PC-3 (cell line): ENCODE measurements around the gene PLA2G4A.
"Not testable (repeated sequence)": the region's sequence is repeated elsewhere in the genome, so short reads cannot be mapped to it uniquely, and the experiment has no call there.

Source experiments
- EZH2 ChIP-seq: fragments of 300-600 bp; sonication (generic); IDR thresholded peaks from one replicate; pipeline ENCODE4 v1.6.1; 2017; ENCODE audit warnings: antibody characterized with exemption, mild to moderate bottlenecking, low read length; ENCODE audit not compliant: unreplicated experiment
- TF ChIP-seq, protein P1 (sequence below): fragments of 300-600 bp; sonication (generic); conservative IDR thresholded peaks from 2 replicates; pipeline ENCODE4 v1.5.1; 2017; ENCODE audit warnings: antibody characterized with exemption, low read depth, mild to moderate bottlenecking, low read length

DNA sequence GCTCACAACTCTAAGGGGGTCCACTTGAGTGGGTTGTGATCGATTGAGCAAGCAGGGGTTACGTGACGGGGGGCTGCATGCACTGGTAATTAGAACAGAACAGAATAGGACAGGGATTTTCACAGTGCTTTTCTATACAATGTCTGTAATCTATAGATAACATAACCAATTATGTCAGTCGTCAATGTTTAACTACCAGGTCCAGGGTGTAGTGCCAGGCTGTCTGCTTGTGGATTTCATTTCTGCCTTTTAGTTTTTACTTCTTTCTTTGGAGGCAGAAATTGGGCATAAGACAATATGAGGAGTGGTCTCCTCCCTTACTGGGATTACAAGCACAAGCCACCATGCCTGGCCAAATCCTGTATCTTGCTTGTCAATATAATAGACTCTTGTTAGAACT, 94.1 kb downstream of the PLA2G4A start:
- TF ChIP-seq, protein P1, sequence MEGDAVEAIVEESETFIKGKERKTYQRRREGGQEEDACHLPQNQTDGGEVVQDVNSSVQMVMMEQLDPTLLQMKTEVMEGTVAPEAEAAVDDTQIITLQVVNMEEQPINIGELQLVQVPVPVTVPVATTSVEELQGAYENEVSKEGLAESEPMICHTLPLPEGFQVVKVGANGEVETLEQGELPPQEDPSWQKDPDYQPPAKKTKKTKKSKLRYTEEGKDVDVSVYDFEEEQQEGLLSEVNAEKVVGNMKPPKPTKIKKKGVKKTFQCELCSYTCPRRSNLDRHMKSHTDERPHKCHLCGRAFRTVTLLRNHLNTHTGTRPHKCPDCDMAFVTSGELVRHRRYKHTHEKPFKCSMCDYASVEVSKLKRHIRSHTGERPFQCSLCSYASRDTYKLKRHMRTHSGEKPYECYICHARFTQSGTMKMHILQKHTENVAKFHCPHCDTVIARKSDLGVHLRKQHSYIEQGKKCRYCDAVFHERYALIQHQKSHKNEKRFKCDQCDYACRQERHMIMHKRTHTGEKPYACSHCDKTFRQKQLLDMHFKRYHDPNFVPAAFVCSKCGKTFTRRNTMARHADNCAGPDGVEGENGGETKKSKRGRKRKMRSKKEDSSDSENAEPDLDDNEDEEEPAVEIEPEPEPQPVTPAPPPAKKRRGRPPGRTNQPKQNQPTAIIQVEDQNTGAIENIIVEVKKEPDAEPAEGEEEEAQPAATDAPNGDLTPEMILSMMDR = not testable (repeated sequence)
- TF ChIP-seq EZH2 = not testable (repeated sequence)
